NCI-H2227 (cell line): Measurements from ENCODE around the gene ARHGEF39.

Source experiments
- DNase-seq: peaks from one replicate; lab custom pipeline; 2025; ENCODE audit not compliant: unreplicated experiment; lab: John Stamatoyannopoulos, UW

Gene ARHGEF39, protein sequence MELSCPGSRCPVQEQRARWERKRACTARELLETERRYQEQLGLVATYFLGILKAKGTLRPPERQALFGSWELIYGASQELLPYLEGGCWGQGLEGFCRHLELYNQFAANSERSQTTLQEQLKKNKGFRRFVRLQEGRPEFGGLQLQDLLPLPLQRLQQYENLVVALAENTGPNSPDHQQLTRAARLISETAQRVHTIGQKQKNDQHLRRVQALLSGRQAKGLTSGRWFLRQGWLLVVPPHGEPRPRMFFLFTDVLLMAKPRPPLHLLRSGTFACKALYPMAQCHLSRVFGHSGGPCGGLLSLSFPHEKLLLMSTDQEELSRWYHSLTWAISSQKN

DNA sequence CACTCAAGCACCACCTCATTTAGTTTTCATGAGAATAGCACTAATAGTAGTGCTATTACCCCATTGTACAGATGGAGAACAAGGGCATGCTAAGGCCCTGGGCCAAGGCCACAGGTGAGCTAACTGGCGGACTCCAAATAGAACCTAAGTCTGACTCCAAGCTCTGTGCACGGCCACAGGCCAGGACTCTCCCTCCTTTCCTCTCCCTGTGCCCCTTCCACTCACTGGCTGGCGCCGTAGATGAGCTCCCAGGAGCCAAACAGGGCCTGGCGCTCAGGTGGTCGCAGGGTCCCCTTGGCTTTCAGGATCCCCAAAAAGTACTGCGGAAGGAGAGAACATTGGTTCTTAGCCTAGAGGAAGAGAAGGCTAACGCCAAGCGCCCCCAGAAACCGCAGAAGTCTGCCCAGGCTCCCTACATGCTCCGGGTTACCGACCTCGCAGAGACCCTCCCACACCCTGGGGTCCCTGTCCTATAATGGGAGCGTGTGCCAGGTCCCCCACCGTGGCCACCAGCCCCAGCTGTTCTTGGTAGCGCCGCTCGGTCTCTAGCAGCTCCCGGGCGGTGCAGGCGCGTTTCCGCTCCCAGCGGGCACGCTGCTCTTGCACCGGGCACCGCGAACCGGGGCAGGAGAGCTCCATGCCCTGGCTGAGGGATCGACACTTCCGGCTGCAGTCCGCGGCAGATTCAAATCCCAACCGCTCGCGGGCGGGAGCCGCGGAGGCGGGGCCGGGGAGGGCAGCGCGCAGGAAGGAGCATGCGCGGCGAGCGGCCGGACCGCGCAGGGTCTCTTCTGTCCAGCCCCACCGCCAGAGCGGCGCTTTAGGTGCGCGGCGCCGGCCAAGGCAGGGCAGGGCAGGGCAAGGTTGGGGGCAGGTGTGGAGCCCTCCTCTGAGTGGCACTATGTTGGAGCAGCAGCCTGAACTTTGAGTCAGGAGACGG is at the start of gene ARHGEF39:
Gene ARHGEF39 (minus strand): TSS at position 665 of the 940 bp plus-strand sequence. CDS start 26 bp downstream, at position 639.
- DNase-seq: peak; percentile 86

DNA sequence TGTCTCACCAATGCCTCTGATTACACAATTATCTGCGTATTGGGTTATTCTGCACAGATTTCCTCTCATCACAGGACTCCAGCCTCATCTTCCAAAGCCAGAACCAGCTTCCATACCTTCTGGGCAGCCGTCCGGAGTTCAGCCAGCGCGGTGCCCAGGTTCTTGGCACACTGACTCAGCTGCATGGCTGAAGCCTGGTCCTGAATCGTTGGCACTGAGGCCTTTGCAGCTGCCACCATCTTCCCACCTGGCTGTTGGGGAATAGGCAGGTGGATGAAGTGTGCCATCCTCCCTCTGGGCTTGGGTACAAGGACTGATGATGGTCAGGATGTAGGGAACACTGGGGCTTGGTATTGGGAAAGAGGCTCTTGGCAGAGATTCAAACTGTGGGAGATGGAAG is 49.1 kb upstream of the ARHGEF39 start:
- no peak for DNase-seq

DNA sequence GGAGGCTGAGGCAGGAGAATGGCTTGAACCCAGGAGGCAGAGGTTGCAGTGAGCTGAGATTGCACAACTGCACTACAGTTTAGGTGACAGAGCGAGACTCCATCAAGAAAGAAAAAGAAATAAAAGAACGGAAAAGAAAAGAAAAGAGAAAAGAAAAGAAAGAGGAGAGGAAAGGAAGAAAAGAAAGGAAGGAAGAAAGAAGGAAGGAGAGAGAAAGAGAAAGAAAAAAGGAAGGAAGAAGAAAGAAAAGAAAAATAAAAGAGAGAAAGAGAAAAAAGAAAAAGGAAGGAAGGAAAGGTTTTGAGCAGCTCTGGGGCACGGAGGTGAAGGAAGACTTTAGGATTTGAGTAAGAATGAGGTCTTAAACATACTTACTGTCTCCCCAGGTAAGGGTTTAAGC is 48.6 kb upstream of the ARHGEF39 start:
- no peak for DNase-seq

DNA sequence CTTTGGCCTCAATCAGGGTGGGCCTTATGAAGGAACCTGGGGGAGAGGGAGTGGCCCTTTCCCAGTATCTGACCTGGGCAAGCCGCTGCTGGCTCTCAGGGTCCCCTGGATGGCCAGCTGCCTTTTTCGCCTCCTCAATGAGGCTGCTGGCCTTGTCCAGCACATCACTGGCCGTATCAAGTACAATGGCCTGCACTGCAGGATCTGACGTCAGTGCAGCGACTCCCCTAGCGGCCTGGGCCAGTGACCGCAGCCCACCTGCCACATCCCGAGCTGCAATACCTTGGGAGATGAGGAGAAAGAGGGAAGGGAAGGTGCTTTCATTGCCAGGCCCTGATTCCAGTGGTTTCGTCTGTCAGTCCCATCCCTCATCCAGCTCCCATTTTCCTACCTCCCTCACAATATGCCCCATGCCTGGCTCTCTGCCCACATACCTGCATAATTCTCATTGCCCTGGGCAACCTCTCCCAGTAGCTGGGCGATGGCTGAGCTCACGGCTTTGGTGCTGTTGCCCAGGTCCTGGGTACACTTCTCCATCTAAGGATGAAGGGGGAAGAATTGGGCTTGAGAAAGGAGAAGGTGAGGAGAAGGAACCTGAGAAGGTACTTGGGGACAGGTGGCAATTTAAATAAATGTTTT is 47.9 kb upstream of the ARHGEF39 start:
- no peak for DNase-seq

DNA sequence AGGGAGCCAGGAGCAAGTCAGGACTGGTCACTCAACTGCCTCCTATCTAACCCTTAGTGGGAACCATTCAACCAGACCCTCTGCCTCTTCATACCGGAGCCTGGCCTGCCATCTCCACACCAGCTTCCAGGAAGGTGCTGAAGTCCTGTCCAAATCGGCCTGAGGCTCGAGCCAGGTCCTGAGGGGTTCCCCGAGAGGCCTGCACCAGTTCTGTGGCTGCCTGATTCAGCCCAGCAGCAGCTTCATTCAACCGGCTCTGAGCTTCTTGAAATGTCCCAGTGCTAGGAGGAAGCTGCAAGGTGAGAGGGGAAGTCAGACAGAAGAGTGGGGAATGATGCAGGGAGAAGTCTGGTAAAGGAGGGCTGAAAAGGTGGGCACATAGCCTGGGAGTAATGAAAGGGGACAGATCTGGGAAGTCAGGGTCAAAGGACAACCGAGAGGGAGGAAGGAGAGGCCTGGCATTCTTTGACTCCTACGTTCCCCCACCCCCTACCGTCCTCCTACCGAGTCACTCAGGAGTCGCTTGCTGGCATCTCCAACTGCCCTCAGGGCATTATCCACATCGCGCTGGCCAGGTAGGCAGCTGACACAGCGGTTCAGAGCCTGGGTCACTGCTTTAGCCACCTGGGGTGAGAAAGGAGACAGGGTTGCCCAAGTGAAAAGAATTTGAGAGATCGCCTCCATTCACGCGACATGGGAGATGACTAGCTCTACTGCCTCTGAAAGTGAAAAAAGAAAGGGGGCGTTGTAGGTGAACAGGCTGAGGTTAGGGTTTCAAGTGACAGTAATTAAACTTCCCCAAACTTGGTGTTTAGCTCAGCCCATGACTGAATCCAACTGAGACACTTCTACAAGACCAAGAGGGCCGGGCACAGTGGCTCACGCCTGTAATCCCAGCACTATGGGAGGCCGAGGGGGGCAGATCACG is 46.8 kb upstream of the ARHGEF39 start:
- no peak for DNase-seq

DNA sequence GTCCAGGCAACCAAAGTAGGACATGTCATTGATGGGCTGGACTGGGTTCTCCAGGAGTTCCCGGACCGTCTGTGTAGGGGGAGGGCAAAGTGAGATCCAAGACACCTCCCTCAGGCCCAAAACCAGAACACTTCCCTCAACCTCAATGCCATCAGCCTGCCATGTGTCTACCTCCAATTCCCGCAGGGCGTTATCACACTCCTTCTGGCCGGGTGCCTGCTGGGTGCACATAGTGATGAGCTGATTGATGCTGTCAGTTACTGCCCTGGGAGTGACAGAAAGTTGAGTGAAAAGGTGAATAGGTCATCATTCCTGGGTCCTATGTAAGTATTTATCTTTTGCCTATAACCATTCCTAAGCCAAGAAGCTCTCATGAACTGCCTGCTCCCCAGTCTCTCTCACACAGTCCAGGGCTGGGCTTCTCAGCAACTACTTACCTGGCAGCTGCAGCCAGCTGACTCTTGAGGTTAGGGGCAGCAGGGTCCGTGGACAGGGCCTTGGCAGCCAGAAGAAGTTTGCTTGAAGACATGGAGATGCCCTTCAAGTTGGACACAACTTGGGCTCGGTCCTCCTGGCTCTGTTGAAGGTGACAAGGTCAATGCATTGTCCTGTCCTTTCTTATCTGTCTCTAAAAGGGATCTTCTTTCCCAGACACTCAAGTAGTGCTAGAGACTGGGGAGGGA is 46.0 kb upstream of the ARHGEF39 start:
- no peak for DNase-seq

DNA sequence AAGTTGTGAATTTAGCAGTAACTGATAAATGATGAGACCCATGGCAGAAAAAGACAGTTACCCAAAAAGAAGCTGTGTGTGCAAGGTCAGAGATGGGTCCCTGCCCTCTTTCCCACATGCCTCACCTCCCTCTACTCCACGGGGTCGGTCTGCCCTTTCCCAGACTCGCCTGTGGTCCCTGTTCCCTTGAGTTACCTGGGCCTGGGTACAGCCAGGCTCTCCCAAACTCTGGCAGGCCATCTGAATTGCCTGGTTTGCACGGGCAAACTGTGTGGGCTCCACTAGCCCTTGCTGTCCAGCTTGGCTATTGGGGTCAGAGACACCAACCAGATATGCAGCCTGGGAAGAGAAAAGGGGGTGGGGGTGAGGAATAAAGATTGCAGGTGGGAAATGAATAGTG is 43.2 kb upstream of the ARHGEF39 start:
- no peak for DNase-seq

DNA sequence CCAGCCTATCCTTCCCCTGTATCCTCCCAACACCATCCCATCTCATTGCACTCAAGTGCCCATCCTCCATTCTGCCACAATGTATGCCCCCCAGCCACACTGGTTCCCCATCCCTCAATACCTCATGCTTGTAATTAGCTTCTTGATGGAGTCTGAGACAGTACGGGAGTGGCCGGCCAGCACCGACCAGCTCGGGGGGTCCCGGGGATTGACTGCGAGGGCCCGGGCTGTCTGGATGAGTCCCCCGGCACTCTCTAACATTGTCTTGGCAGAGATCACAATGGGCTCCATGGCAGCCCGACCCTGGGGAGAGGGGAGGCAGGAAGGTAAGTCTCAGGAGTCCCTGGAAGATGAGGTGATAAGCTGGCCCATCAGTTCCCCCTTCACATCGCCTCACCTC is 42.0 kb upstream of the ARHGEF39 start:
- DNase-seq: no peak

DNA sequence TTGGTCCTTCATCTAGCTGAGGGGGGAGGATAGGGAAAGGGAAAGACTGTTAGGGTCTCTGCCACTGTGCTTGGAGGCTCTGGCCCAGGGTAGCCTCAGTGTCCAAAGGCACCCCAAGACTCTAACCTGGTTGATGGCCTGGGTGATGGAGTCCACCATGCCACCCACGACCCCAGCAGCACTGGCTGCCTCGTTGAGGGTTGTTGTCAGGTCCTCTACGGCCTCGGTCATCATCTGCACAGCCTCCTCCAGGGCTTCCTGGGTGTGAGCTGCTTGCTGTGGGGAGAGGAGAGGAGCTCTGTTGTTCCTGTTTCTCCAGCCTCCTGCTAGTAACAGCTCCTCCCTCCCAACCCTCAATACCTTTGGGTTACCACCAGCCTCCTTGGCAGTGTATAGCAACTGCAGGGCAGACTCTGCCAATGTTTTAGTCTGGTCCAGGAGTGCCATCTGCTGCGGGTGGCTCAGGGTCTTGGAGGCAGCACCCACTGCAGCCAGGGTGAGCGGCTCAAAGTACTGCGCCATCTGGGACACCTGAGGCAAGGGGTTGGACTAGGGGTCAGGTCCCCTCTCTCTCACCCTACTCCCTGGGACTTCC is 40.9 kb upstream of the ARHGEF39 start:
- DNase-seq: no peak

DNA sequence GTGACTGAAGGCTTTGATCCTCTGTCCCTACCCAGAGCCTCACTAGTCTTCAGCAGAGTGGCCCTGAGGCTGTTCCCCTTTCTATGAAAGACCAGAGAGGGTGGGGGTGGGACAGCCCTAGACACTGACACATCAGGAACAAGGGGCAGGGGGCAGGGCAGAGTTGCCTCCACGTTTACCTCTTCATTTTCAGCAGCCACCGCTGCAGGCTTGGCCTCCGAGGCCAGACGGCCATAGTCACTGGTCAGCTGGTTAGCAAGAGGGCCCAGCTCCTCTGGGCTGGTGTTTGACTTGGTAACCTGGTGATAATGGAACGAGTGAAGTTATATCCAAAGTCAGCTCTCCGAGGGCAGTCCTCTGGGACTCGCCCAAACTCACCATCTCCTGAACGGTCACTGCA is 40.4 kb upstream of the ARHGEF39 start:
- DNase-seq: no peak

DNA sequence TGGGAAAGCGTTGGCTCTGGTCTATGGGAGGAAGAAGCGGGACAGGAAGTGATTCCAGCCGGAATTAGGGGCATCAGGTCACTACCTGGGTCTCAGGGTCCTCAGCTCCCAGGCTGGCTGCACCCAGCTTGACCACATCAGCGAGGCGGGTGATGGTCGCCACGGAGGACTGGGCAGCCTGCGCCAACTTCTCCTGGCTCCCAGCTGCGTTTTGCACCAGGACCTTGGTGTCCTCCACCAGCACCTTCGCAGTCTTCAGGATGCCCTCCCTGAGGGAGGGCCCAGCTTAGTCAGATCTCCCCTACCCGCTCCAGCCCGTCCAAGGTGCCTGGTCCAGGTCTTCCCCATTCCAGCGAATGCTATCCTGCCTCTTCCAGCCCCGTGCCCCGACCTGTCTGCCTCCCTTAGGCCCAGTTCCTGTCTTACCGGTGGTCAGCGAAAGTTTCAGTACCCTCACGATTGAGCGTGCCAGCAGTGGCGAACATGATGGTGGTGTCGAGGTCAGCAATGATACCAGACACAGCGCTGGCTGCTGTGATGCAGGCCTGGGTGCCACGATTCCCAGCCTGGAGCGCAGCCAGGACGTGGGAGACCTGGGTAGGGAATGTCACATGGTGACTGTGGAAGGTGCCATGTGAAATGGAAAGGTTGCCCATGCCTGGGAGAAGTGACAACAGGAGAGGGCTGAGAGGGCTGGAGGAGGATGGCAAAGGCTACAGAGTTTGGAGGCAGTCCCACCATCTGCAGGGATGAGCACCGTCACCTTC is 39.1 kb upstream of the ARHGEF39 start:
- DNase-seq: no peak

DNA sequence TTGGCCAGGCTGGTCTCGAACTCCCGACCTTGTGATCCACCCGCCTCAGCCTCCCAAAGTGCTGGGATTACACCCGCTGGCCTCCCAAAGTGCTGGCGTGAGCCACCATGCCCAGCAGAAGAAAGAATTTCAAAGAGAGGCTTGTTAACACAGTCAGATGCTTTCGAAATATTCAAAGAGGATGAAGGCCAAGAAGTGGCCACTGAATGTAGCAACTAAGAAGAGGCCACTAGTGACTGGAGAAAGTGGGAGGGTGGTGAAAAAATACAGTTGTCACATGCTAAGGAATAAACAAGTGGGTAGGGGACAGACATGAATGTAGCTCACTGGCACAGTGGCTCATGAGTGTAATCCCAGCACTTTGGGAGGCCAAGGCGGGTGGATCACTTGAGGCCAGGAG is 37.7 kb upstream of the ARHGEF39 start:
- DNase-seq: no peak

DNA sequence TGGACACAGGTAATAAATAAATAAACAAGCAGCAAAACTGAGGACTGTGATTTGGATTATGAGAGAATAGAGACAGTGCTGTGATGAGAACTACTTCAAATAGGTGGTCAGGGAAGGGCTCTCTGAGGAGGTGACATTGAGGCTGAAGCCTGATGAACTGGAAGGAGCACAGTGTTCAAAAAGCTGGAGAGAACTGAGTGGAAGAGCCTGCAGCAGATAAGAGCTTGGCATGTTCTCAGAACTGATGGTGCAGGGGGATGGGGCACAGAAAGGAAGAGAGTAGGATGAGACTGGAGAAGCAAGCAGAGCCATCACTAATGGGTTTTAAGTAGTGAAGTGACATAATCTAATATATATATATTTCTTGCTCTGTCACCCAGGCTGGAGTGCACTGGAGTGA is 35.9 kb upstream of the ARHGEF39 start:
- DNase-seq: no peak

DNA sequence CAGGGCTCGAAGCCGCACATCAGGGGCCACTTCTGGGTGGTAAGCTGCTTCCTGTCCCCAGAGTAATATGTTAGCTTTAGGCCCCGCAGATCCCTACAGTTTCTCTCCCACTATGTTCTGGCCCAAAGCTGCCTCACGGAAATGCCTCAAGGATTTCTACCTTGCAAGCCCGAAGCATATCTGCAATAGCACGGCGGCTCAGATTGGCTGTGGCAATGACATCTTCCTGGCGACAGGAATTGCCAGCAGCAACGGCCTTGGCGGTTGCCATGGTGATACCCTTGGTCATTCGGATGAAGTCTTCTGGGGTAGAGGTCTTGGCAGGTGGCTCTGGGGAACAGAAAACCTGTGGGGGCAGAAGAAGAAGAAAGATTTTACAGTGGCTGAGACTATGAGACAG is 35.0 kb upstream of the ARHGEF39 start:
- DNase-seq: no peak

DNA sequence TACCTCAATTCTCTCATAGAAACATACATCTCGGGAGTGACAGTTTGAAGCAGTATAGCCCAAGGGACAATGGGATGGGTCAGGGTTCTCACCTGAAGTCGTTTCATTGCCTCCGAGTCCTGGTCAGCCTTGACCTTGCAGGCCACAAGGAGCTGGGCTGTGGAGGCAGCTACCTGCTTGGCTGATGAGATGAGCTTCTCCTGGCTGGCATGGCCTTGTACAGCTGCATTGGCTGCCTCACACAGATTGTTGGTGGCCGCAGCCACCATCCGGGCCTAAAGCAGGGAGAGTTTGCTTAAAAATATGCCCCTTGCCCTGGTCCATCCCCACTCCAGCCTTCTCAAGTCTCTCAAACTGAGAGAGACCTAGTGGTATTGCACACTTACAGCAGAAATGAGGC is 33.2 kb upstream of the ARHGEF39 start:
- DNase-seq: no peak

DNA sequence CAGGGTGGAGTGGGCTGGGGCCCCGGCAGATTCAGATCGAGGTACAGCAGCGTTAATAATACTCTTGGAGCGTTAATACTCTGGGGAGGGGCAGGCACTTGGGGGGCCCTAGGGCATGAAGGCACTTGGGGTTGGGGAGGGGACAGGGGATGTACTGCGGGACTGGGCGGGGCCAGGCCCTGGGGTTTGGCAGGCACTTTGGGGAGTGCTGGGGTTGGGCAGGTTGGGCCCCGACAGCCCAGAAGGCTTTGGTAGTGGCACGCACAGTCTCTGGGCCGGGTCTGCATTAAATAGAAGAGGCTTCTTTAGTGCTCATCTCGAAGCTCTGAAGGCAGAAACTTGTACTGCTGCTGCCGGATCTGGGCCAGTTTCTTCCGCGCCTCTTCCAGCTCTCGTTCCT is 32.5 kb upstream of the ARHGEF39 start:
- no peak for DNase-seq

DNA sequence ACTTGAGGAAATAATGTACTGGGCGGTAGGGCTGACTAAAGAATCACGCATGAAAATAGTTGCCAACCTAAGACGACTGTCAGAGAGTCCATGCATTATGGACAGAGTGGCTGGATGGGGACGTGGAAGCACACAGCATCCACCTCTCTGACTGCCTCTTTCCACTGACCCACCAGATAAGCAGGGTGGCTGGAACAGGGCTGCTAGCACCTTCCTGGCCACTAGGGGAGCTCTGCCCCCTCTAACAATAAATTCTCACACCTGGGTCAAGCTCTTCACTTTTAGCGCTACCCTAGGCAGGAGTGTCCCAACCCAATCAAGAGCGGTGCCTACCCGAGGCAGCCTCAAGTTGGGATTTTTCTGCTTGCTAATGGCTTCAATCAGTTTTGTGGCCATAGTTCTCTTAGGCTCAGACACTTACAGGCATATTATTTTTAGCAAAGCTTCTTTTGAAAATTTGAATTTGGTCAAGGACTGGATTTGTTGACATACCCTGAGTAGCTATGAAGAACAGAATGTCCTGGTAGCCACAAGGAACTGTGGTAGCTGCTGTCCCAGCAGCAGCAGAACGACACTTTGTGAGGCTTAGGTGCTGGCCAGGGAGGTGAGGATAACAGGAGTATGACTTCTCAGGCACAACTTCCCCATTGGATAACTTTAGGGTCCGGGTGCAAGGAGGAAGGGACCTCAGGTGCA is 31.7 kb upstream of the ARHGEF39 start:
- peak; percentile 21 for DNase-seq

DNA sequence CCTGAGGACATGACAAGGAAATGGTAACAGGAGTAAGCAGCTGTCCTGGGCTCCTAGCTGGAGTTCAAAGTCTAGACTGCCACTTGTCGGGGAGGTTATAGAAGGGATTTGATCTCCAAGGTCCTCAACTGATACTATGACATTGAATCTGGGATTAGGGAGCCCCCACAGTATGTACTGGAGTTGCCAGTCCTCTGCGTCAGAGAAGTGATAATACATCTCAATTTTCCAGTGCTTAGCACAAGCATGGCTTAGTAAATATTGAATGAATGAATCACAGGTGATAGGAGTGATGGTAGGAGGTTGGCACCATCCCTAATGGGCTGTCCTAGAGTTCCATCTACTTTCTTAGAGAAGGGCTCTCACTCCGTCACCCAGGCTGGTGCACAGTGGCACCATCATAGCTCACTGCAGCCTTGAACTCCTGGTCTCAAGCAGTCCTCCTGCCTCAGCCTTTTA is 31.0 kb upstream of the ARHGEF39 start:
- no peak for DNase-seq
